ENCODE measurements around the gene RASSF5. TPM values are rescaled to one million over a fixed set of nuclear protein-coding genes. Genes with fewer than 3 reads are reported as not detected.

Gene RASSF5
- total RNA-seq, 3 donors from 2014 or later, result 11.0 to 17.0 (median 11.1) TPM

- Histone ChIP-seq H3K27ac (peak overlapping the region; percentile 26 to 75), H3K4me3 (no peak overlapping the region), H3K27me3 (no peaks in the 10 kb centered on the region), H3K9me3 (no peaks in the 10 kb centered on the region), H3K36me3 (no peaks in the 10 kb centered on the region), H3K4me1 (peaks cover 0 to 6% of the 10 kb centered on the region in 2 donors)
- TF ChIP-seq POLR2A (IDR thresholded peaks at IDR 0.05) (no peak), POLR2AphosphoS5 (IDR thresholded peaks at IDR 0.05) (no peak), CTCF (IDR thresholded peaks at IDR 0.05) (no peak)
- intact Hi-C loops (cut with DNase I; ENCODE audit: low total_unique reads), result loop anchor here (10.0 kb wide), 1 partner anchor 93 kb away; no protein-coding TSS in a partner anchor
- DNase-seq (ENCODE audit: low spot score in 2 of 2), result no peak
Measured at GRCh38 chr1:206587904-206588303, 80.6 kb downstream of the RASSF5 start.

- Histone ChIP-seq H3K27me3 (no peaks in the 10 kb centered on the region), H3K4me3 (no peak overlapping the region), H3K36me3 (no peaks in the 10 kb centered on the region), H3K9me3 (no peaks in the 10 kb centered on the region), H3K27ac (peak overlapping the region; percentile 26 to 75), H3K4me1 (peaks cover 0 to 6% of the 10 kb centered on the region in 2 donors)
- intact Hi-C loops (cut with DNase I; ENCODE audit: low total_unique reads), result loop anchor here (10.0 kb wide), 1 partner anchor 94 kb away; no protein-coding TSS in a partner anchor
- DNase-seq (ENCODE audit: low spot score in 2 of 2), result no peak
- TF ChIP-seq POLR2AphosphoS5 (IDR thresholded peaks at IDR 0.05), result no peak
- no peak for TF ChIP-seq POLR2A (IDR thresholded peaks at IDR 0.05)
- no peak for TF ChIP-seq CTCF (IDR thresholded peaks at IDR 0.05)
Measured at GRCh38 chr1:206588492-206588891, 81.2 kb downstream of the RASSF5 start.

- H3K27me3 ChIP-seq, result no peaks in the 10 kb centered on the region
- no peaks in the 10 kb centered on the region for H3K9me3 ChIP-seq
Measured at GRCh38 chr1:206589206-206589605, 81.9 kb downstream of the RASSF5 start.

GRCh38 chr1:206590025-206590758, 82.9 kb downstream of the RASSF5 start:
- intact Hi-C loops (cut with DNase I; ENCODE audit: low total_unique reads), result no loop called here
- Histone ChIP-seq H3K9me3 (no peaks in the 10 kb centered on the region), H3K4me3 (no peak overlapping the region), H3K4me1 (peaks cover 0 to 6% of the 10 kb centered on the region in 2 donors), H3K27me3 (no peaks in the 10 kb centered on the region), H3K27ac (peak overlapping the region in 1 of 2 donors; percentile 59), H3K36me3 (no peaks in the 10 kb centered on the region)
- DNase-seq (ENCODE audit: low spot score in 2 of 2), result no peak
- TF ChIP-seq POLR2A (IDR thresholded peaks at IDR 0.05) (no peak), CTCF (IDR thresholded peaks at IDR 0.05) (no peak), POLR2AphosphoS5 (IDR thresholded peaks at IDR 0.05) (no peak)

More at GRCh38 chr1:206589206-206589605, 81.9 kb downstream of the RASSF5 start:
- intact Hi-C loops (cut with DNase I; ENCODE audit: low total_unique reads), result loop anchor here (10.0 kb wide), 1 partner anchor 94 kb away; no protein-coding TSS in a partner anchor
- TF ChIP-seq POLR2A (IDR thresholded peaks at IDR 0.05) (no peak), CTCF (IDR thresholded peaks at IDR 0.05) (no peak), POLR2AphosphoS5 (IDR thresholded peaks at IDR 0.05) (no peak)
- Histone ChIP-seq H3K27ac (peak overlapping the region; percentile 26 to 44), H3K36me3 (no peaks in the 10 kb centered on the region), H3K4me3 (no peak overlapping the region), H3K4me1 (peaks cover 0 to 6% of the 10 kb centered on the region in 2 donors)
- DNase-seq (ENCODE audit: low spot score in 2 of 2), result no peak

- Histone ChIP-seq H3K4me1 (peaks cover 0 to 6% of the 10 kb centered on the region in 2 donors), H3K27ac (no peak overlapping the region), H3K27me3 (no peaks in the 10 kb centered on the region), H3K9me3 (no peaks in the 10 kb centered on the region), H3K36me3 (no peaks in the 10 kb centered on the region), H3K4me3 (no peak overlapping the region)
- intact Hi-C loops (cut with DNase I; ENCODE audit: low total_unique reads), result no loop called here
- no peak for TF ChIP-seq CTCF (IDR thresholded peaks at IDR 0.05)
- TF ChIP-seq POLR2AphosphoS5 (IDR thresholded peaks at IDR 0.05), result no peak
- TF ChIP-seq POLR2A (IDR thresholded peaks at IDR 0.05), result no peak
- no peak for DNase-seq (ENCODE audit: low spot score in 2 of 2)
Measured at GRCh38 chr1:206591226-206591625, 83.9 kb downstream of the RASSF5 start.
